Activated CD4-positive, alpha-beta memory T cell treated with anti-CD3 and anti-CD28 coated beads, Interleukin-2, amount 10 ng/mL, durations not matched to agents 7 days and 5 days (primary cell): ENCODE data around the gene TMEM17. TPM values are rescaled to one million over a fixed set of nuclear protein-coding genes. Genes with fewer than 3 reads are reported as not detected.

ENCODE experiments used
- CTCF ChIA-PET: fragments of 350-600 bp; sonication (Branson Sonifier 250); formaldehyde crosslinking; loops from one replicate; lab custom pipeline; 2021; ENCODE audit warnings: antibody characterized with exemption, inconsistent platforms; lab: Charles Lee
- POLR2A ChIA-PET: fragments of 350-600 bp; sonication (Branson Sonifier 250); formaldehyde crosslinking; loops from one replicate; lab custom pipeline; 2021; ENCODE audit warnings: antibody characterized with exemption; lab: Charles Lee
- DNase-seq: peaks from one replicate; pipeline ENCODE4 v3.0.0-alpha.2; 2020
- H3K27ac Mint-ChIP-seq: one replicate; pipeline ENCODE4 v1.8.0; 2021; ENCODE audit warnings: mild to moderate bottlenecking, mixed read lengths
- H3K27me3 Mint-ChIP-seq: one replicate; pipeline ENCODE4 v1.8.0; 2021; ENCODE audit warnings: mixed read lengths
- H3K36me3 Mint-ChIP-seq: one replicate; pipeline ENCODE4 v1.8.0; 2021; ENCODE audit warnings: low read depth, mixed read lengths
- H3K4me1 Mint-ChIP-seq: one replicate; pipeline ENCODE4 v1.8.0; 2021; ENCODE audit warnings: mixed read lengths
- H3K4me3 Mint-ChIP-seq: one replicate; pipeline ENCODE4 v1.8.0; 2021; ENCODE audit warnings: mild to moderate bottlenecking, mixed read lengths
- H3K9me3 Mint-ChIP-seq: one replicate; pipeline ENCODE4 v1.8.0; 2021; ENCODE audit warnings: mixed read lengths
- total RNA-seq, 2 experiments: library from RNA; stranded (reverse); gene quantifications; one replicate each; pipeline ENCODE4 v1.2.3, GENCODE V29; 2021

The TMEM17 gene
- total RNA-seq, 2 experiments from 2014 or later: 0.13 TPM; not detected in 1

DNA sequence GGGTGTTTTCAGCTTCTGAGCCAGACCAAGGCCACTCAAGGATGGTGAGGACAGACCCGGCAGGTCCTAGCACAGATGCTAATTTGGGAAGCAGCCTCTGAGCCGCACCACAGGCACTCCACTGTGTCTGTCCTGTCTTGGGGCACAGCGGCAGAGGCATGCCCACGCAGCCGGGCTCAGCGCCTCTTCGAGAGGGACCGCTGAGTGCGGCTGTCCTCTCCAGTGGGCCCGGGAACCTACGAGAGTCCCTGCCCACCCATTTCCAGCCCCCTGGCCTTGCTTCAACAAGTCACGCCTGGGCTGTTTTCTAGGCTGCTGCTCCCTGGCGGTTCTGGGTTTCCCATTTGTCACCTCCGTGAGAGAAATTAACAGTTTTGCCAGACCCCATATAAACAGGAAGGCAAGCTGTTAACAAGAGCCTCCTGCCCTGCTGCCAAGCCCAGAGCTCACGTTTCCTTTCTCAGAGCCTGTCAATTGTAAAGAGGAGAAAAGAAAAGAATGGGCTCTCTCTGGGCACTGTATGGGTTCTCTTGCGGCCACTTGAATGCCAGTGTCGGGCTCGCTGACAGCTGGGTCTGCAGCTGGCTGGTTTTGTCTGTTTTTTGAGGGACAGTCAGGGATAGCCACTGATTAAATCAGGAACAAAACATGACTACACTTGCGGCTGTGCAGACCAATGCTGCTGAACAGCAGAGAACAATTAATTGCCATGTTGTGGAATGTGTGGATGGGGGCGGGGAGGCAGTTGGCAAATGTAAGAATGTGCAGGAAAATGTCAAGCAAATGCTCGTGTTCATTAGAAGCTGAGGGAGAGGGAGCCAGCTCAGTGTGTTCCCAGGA, 30.6 kb downstream of the TMEM17 start:
- Mint-ChIP-seq H3K9me3 (no peaks in the 10 kb centered on the region), H3K36me3 (no peaks in the 10 kb centered on the region), H3K27ac (no peak overlapping the region), H3K4me3 (no peak overlapping the region), H3K4me1 (no peaks in the 10 kb centered on the region), H3K27me3 (peaks cover 10% of the 10 kb centered on the region)
- ChIA-PET CTCF (interaction anchor here (3.0 kb wide), 1 partner anchor 18 kb away, joined by 11 read pairs; no protein-coding TSS in a partner anchor), POLR2A (no interaction called here)
- no peak for DNase-seq

DNA sequence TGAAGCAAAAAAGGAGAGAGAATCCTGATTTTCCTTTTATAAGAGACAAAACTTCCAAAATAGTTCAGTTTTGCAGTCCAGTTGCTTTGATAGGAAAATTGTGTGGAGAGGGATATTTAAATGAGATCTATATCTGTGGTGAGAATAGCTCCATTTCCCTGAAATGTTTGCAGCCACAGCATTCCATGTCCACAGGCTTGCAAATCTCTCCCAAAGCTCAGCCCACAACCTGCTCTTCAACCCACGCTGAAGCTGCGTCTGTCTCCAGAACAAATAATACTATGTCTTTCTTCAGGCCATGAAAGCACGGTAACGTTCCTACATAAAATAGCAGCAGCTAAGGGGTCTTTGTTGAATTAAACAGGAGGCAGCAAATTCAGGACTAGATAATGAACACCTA, 31.8 kb downstream of the TMEM17 start:
- Mint-ChIP-seq H3K4me3 (no peak overlapping the region), H3K27me3 (peaks cover 7% of the 10 kb centered on the region), H3K36me3 (no peaks in the 10 kb centered on the region), H3K27ac (no peak overlapping the region), H3K9me3 (no peaks in the 10 kb centered on the region), H3K4me1 (no peaks in the 10 kb centered on the region)
- ChIA-PET CTCF (interaction anchor here (3.0 kb wide), 1 partner anchor 17 kb away, joined by 11 read pairs; no protein-coding TSS in a partner anchor), POLR2A (no interaction called here)
- no peak for DNase-seq

DNA sequence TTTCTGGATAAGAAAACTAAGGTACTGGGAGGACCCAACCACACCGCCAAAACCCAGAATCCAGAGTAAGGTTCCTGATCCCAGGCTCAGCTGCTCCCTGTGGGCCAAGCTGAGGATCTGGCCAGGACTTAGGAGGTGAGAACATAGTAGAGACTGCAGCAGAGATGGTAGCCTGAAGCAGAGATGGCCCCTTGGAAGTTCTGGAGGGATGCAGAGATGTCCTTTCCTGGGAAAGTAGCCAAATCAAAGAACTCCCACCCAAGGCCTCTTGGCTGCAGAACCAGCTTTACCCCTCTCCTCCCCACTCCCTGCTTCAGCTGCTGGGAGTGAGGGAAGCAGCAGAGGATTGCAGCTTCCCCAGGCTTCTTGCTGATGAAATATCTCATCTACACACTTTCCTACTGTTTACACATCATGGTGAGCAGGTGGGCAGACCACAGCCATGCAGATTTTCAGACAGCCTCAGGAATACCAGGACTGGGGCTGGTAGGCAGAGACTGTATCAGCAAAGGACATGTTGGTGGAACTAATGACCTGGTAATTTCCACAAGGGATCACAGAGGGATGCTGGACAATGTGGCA, 32.7 kb downstream of the TMEM17 start:
- CTCF ChIA-PET: interaction anchor here (3.0 kb wide), 1 partner anchor 16 kb away, joined by 11 read pairs; no protein-coding TSS in a partner anchor
- POLR2A ChIA-PET: no interaction called here

DNA sequence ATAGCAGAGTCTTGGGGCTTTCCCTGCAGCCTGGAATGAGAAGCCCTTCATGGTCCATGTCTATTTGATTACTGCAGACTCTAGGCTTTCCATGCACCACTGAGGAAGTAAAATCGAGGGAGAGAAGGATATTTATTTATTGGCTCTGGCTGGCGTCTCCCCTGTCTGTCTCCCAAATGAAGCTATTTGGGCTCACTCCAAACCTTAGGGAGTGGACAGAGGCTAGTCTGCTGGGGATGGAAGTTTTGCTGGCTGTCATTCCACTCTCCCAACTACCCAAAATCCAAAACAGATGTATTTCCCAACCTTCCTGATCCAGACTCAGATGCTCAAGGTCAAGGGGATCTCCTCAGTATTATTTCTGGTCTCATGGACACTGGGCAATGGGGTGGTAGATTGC, 33.7 kb downstream of the TMEM17 start:
- peaks cover 7% of the 10 kb centered on the region for H3K27me3 Mint-ChIP-seq
- CTCF ChIA-PET: no interaction called here
- no peaks in the 10 kb centered on the region for H3K4me1 Mint-ChIP-seq
- DNase-seq: no peak
- H3K36me3 Mint-ChIP-seq: no peaks in the 10 kb centered on the region
- no peak overlapping the region for H3K27ac Mint-ChIP-seq
- no peaks in the 10 kb centered on the region for H3K9me3 Mint-ChIP-seq
- no peak overlapping the region for H3K4me3 Mint-ChIP-seq
- POLR2A ChIA-PET: no interaction called here

More for the DNA sequence above, 32.7 kb downstream of the TMEM17 start:
- DNase-seq: no peak
- Mint-ChIP-seq H3K4me3 (no peak overlapping the region), H3K9me3 (no peaks in the 10 kb centered on the region), H3K4me1 (no peaks in the 10 kb centered on the region), H3K27ac (no peak overlapping the region), H3K27me3 (peaks cover 7% of the 10 kb centered on the region), H3K36me3 (no peaks in the 10 kb centered on the region)

DNA sequence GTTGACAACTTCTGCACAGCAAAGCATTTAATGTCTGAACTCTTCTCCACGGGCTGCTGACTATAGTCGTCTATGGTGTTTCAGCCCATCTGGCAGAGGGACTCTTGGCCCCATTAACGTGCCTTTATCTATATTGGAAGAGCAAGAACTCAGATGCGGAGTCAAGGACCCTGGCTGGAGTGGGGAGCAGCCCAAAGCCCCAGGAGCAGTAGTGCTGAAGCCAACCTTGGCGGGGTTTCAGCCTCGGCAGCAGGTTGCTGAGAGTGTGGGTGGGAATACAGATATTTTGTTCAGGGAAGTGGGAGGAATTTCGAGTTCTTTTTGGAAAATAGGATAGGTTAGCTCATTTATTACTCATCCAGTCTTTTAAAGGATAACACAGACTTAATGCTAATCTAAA, 34.2 kb downstream of the TMEM17 start:
- Mint-ChIP-seq H3K4me1 (no peaks in the 10 kb centered on the region), H3K27me3 (peaks cover 7% of the 10 kb centered on the region), H3K27ac (no peak overlapping the region), H3K4me3 (no peak overlapping the region), H3K36me3 (no peaks in the 10 kb centered on the region), H3K9me3 (no peaks in the 10 kb centered on the region)
- CTCF ChIA-PET: interaction anchor here (0.9 kb wide), 1 partner anchor 15 kb away, joined by 3 read pairs; no protein-coding TSS in a partner anchor
- POLR2A ChIA-PET: no interaction called here
- DNase-seq: no peak

DNA sequence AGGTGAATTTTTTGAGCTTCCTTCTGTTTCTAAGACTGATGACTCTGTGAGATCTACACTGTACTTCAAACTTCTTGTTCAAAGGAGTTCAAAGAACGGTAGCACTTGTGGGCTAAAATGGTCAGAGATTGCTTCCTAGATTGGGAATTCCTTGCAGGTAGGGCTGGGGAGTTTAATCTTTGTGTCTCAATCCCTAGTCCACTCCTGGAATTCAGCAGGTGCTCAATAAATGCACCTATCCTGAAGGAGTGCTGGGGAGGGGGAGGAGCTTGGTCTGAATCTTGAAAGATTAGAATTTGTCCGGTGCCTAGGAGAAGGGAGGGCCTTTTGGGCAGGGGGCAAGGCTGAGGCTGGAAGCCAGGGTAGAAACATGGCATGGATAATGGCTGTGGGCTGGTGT, 34.6 kb downstream of the TMEM17 start:
- Mint-ChIP-seq H3K9me3 (no peaks in the 10 kb centered on the region), H3K36me3 (no peaks in the 10 kb centered on the region), H3K4me1 (no peaks in the 10 kb centered on the region), H3K27ac (no peak overlapping the region), H3K27me3 (peaks cover 7% of the 10 kb centered on the region), H3K4me3 (no peak overlapping the region)
- CTCF ChIA-PET: interaction anchor here (0.9 kb wide), 1 partner anchor 15 kb away, joined by 3 read pairs; no protein-coding TSS in a partner anchor
- DNase-seq: no peak
- POLR2A ChIA-PET: no interaction called here

DNA sequence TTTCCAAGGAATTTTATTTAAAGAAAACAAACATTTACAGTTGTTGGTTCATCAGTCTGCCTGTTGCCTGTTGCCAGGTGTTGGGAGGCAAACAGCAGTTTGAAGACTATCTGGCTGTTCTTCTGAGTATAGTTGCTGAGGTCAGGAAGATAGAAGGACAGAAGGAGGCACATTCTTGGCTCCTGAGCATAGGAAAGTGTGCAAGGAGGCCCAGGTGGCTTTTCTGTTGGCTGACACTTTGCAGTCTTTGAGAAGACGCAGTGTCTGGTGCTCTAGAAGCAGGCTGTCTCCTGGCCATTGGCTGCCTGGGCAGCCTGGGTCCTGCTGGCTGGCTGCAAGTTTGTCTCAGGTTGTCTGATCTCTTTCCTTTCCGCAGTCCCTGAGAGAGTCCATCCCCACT, 36.4 kb downstream of the TMEM17 start:
- peaks cover 7% of the 10 kb centered on the region for H3K27me3 Mint-ChIP-seq
- no peak overlapping the region for H3K27ac Mint-ChIP-seq
- POLR2A ChIA-PET: no interaction called here
- H3K4me3 Mint-ChIP-seq: no peak overlapping the region
- CTCF ChIA-PET: no interaction called here
- no peaks in the 10 kb centered on the region for H3K9me3 Mint-ChIP-seq
- H3K4me1 Mint-ChIP-seq: no peaks in the 10 kb centered on the region
- no peaks in the 10 kb centered on the region for H3K36me3 Mint-ChIP-seq
- no peak for DNase-seq

DNA sequence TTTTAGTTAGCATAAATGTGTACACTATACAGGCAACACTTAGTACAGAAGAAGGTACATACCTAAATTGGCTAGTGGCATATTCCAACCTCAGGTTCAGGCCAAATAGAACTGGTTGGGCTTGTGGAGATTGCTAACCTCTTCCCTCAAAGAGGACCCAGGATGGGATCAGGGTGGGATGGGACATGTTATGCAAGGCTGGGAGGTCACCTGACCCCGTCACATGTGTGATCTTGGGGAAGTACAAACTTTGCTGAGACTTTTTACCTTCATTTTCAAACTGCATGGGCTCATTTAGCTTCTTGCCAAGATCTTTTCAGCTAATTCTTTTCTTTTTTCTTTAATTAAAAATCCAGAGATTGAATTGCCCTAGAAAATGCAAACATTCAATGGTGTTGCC, 36.9 kb downstream of the TMEM17 start:
- Mint-ChIP-seq H3K27ac (no peak overlapping the region), H3K36me3 (no peaks in the 10 kb centered on the region)
- CTCF ChIA-PET: no interaction called here

DNA sequence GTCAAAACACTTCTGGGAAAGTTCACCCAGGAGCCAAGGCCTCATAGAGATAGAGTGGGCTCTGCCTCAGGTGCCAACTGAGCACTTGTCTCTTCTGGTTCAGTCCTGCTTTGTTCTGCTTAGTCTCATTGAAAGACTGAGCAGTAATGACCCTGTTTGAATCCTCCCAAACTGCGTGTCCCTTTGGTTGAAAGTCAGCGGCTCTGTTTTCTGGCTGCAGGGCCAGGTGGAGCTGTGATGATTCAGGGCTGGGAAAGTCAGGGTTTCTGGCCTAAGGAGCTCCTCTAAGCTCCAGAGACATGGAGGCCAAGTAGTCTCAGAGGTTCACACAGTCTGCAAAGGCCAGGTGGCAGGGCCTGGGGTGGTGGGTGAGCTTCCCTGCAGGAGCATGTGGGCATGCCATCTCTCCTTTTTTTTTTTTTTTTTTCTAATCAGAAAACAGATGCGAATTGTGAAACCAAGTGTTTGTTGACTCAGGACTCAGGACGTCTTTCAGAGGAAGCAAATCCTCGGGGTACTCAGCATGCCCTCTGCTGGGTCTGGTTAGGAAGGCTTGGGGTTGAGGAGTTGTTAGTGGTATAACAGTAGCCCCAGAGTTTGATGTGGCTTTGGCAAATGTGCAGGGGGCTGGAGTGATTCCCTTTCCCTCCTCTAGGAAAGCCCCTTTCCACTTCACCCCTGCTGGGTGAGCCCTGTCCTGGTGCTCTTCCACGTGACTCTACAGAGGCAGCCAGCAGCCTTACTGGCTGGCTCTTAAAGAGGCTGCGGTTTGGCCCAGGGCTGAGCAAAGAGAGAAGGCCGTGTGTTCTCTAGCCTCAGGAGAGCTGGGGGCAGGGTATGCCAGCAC, 38.3 kb downstream of the TMEM17 start:
- Mint-ChIP-seq H3K4me1 (no peaks in the 10 kb centered on the region), H3K9me3 (no peaks in the 10 kb centered on the region), H3K27me3 (peaks cover 7% of the 10 kb centered on the region), H3K4me3 (no peak overlapping the region), H3K36me3 (no peaks in the 10 kb centered on the region), H3K27ac (no peak overlapping the region)
- POLR2A ChIA-PET: no interaction called here
- CTCF ChIA-PET: no interaction called here
- DNase-seq: no peak

More for the DNA sequence above, 36.9 kb downstream of the TMEM17 start:
- H3K4me1 Mint-ChIP-seq: no peaks in the 10 kb centered on the region
- H3K9me3 Mint-ChIP-seq: no peaks in the 10 kb centered on the region
- POLR2A ChIA-PET: no interaction called here
- H3K4me3 Mint-ChIP-seq: no peak overlapping the region
- peaks cover 7% of the 10 kb centered on the region for H3K27me3 Mint-ChIP-seq
- DNase-seq: no peak

DNA sequence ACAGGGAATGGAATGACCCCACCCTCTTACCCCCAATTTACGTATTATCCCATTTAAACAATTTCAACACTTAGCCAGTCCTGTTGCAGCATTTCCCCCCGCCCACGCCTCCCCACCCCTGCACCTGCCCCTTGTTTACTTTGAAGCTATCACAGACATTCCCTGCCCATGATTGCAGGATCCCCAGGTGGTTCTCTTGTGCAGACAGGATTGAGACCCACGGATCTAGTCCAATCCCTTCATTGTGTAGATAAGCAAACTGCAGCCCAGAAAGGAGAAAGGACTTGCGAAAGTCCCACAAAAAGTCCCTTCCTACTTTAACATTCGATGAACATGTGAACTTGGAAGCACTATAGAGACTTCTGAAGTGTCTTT, 38.9 kb downstream of the TMEM17 start:
- H3K4me3 Mint-ChIP-seq: no peak overlapping the region
- no peaks in the 10 kb centered on the region for H3K36me3 Mint-ChIP-seq
- H3K27me3 Mint-ChIP-seq: peaks cover 4% of the 10 kb centered on the region
- H3K9me3 Mint-ChIP-seq: no peaks in the 10 kb centered on the region
- no peaks in the 10 kb centered on the region for H3K4me1 Mint-ChIP-seq
- ChIA-PET CTCF (no interaction called here), POLR2A (no interaction called here)
- DNase-seq: no peak
- H3K27ac Mint-ChIP-seq: no peak overlapping the region

DNA sequence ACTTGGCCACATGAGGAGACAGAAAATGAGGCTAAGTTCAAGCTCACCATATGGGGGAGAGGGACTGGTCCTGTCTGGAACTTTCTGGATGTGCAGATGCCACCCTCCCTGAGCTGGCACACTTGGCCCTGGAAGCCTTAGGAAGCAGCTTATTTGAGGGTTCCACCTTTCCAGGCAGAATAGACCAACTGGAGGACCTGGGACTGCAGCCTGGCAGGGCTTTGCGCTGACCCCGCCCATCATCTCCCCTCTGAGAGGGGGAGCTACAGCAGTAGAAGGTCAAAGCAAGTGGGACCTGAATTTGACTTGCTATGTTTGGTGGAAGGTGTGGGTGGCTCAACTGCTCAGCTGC, 39.5 kb downstream of the TMEM17 start:
- Mint-ChIP-seq H3K9me3 (no peaks in the 10 kb centered on the region), H3K27me3 (peaks cover 2% of the 10 kb centered on the region), H3K27ac (no peak overlapping the region), H3K4me3 (no peak overlapping the region), H3K36me3 (no peaks in the 10 kb centered on the region), H3K4me1 (no peaks in the 10 kb centered on the region)
- CTCF ChIA-PET: no interaction called here
- POLR2A ChIA-PET: no interaction called here
- DNase-seq: no peak

DNA sequence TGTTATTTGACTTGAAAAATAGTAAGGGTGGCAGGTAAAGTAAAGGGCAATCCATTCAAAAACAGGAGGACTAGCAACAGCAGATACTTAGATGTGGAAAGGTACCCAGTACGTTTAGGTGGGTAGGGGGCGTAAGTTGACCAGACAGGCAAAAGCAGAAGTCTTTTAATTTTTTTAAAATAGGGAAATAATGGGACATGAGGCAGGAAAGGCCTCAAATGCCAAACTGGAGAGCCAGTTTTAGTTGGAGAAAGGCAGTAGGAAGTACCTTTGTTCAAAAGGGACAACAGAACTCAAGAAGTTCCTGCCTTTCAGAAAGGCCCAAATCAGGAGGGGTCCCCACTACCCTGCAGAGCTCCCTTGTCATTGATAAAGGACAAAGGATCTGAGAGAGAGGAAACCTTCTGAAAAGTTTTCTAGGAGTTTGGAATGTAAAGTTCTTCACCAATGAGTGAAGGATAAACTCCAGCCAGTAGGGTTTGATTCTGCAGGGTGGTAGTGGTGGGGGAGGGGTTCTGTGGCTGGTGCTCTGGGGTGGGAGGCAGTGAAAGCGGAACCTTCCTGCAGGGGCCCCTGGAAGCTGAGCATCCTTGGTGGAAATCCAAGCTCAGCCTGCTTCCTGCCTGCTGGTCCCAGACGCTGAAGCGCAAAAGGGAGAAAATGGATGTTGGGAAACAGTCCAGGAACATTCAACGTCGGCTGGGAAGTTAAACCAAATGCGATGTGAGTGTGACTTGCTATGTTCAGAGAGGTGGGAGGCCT, 40.1 kb downstream of the TMEM17 start:
- peaks cover 2% of the 10 kb centered on the region for H3K27me3 Mint-ChIP-seq
- H3K4me1 Mint-ChIP-seq: no peaks in the 10 kb centered on the region
- no peak for DNase-seq
- no peak overlapping the region for H3K27ac Mint-ChIP-seq
- H3K4me3 Mint-ChIP-seq: no peak overlapping the region
- H3K36me3 Mint-ChIP-seq: no peaks in the 10 kb centered on the region
- no peaks in the 10 kb centered on the region for H3K9me3 Mint-ChIP-seq
- CTCF ChIA-PET: no interaction called here
- POLR2A ChIA-PET: no interaction called here
